HEK293 (cell line): ENCODE data around the gene FBXL15.

Experiments used
- CTCF ChIA-PET: fragments of 350-600 bp; formaldehyde crosslinking; extraction: SDS; loops from one replicate; lab custom pipeline; 2021; ENCODE audit warnings: antibody characterized with exemption; lab: Yijun Ruan, JAX
- POLR2A ChIA-PET: fragments of 300-600 bp; formaldehyde crosslinking; extraction: SDS; loops from one replicate; lab custom pipeline; 2020; ENCODE audit warnings: antibody characterized with exemption, inconsistent platforms; lab: Yijun Ruan, JAX
- H3K27ac ChIP-seq: fragments of 200-500 bp; sonication (Bioruptor generic); 2 replicates; pipeline ENCODE4 v1.5.1; 2014; ENCODE audit warnings: low read depth, low read length, control low read depth, inconsistent platforms; ENCODE audit errors: extremely low read depth
- H3K36me3 ChIP-seq, 2 experiments: fragments of 200-500 bp in 1 of 2; sonication (Bioruptor generic) in 1 of 2; 1 replicate in 1 of 2; 2 replicates in 1 of 2; pipeline ENCODE4 v1.5.1; 2014 to 2017; ENCODE audit warnings: inconsistent platforms in 2 of 2, low read length in 2 of 2; ENCODE audit not compliant: control insufficient read depth in 2 of 2, insufficient read depth in 1 of 2
- H3K4me1 ChIP-seq: fragments of 200-500 bp; sonication (Bioruptor generic); 2 replicates; pipeline ENCODE4 v1.5.1; 2014; ENCODE audit warnings: mild to moderate bottlenecking, low read length, inconsistent platforms; ENCODE audit not compliant: control insufficient read depth, insufficient read depth
- H3K4me3 ChIP-seq: 2 replicates; pipeline ENCODE4 v1.5.1; 2011; ENCODE audit warnings: low read depth, mild to moderate bottlenecking, control low read depth, low read length, moderate library complexity
- H3K9me3 ChIP-seq: fragments of 200-500 bp; sonication (Bioruptor generic); 2 replicates; pipeline ENCODE4 v1.5.1; 2014; ENCODE audit warnings: low read depth, low read length, inconsistent platforms; ENCODE audit not compliant: control insufficient read depth, insufficient read depth
- EGR2 ChIP-seq: fragments of 450-650 bp; formaldehyde crosslinking; IDR thresholded peaks from 2 replicates; pipeline ENCODE4 v1.5.1; 2016; ENCODE audit warnings: low read depth, missing biosample characterization, missing genetic modification characterization
- ELK4 ChIP-seq: IDR thresholded peaks from 2 replicates; pipeline ENCODE4 v1.6.1; 2011; ENCODE audit warnings: mild to moderate bottlenecking, low read depth, low read length, borderline replicate concordance
- GLI2 ChIP-seq: fragments of 450-650 bp; formaldehyde crosslinking; IDR thresholded peaks from 2 replicates; pipeline ENCODE4; 2017; ENCODE audit warnings: missing biosample characterization, missing genetic modification characterization, low read depth, borderline replicate concordance
- GLIS2 ChIP-seq: fragments of 450-650 bp; formaldehyde crosslinking; IDR thresholded peaks from 2 replicates; pipeline ENCODE4 v1.5.1; 2016; ENCODE audit warnings: missing biosample characterization, missing genetic modification characterization
- HOXA7 ChIP-seq: sonication (generic); formaldehyde crosslinking; IDR thresholded peaks from 2 replicates; pipeline ENCODE4 v1.8.1; 2022; ENCODE audit warnings: missing genetic modification reagents, borderline replicate concordance
- KLF10 ChIP-seq: fragments of 450-650 bp; IDR thresholded peaks from 2 replicates; pipeline ENCODE4 v1.5.1; 2018; ENCODE audit warnings: missing biosample characterization, mild to moderate bottlenecking, missing genetic modification characterization
- KLF17 ChIP-seq: fragments of 450-650 bp; formaldehyde crosslinking; IDR thresholded peaks from 2 replicates; pipeline ENCODE4 v1.5.1; 2016; ENCODE audit warnings: missing biosample characterization, missing genetic modification characterization
- KLF9 ChIP-seq: fragments of 450-650 bp; formaldehyde crosslinking; IDR thresholded peaks from 2 replicates; pipeline ENCODE4 v1.5.1; 2016; ENCODE audit warnings: missing biosample characterization, missing genetic modification characterization, low read depth
- SALL2 ChIP-seq: fragments of 450-650 bp; formaldehyde crosslinking; IDR thresholded peaks from 2 replicates; pipeline ENCODE4 v1.5.0; 2017; ENCODE audit warnings: missing biosample characterization, mild to moderate bottlenecking, missing genetic modification characterization, borderline replicate concordance
- SP2 ChIP-seq: fragments of 450-650 bp; formaldehyde crosslinking; IDR thresholded peaks from 2 replicates; pipeline ENCODE4 v1.5.1; 2016; ENCODE audit warnings: missing biosample characterization, missing genetic modification characterization
- SP3 ChIP-seq: fragments of 450-650 bp; formaldehyde crosslinking; IDR thresholded peaks from 2 replicates; pipeline ENCODE4 v1.5.1; 2016; ENCODE audit warnings: missing biosample characterization, missing genetic modification characterization
- WT1 ChIP-seq: fragments of 450-650 bp; formaldehyde crosslinking; IDR thresholded peaks from 2 replicates; pipeline ENCODE4 v1.5.1; 2016; ENCODE audit warnings: missing biosample characterization, missing genetic modification characterization
- ZBTB10 ChIP-seq: fragments of 450-650 bp; formaldehyde crosslinking; IDR thresholded peaks from 2 replicates; pipeline ENCODE4 v1.5.1; 2016; ENCODE audit warnings: missing biosample characterization, missing genetic modification characterization
- ZBTB11 ChIP-seq: fragments of 450-650 bp; formaldehyde crosslinking; conservative IDR thresholded peaks from 2 replicates; pipeline ENCODE4 v1.5.1; 2016; ENCODE audit warnings: low read depth, missing biosample characterization, missing genetic modification characterization
- ZBTB17 ChIP-seq: fragments of 450-650 bp; formaldehyde crosslinking; IDR thresholded peaks from 2 replicates; pipeline ENCODE4 v1.5.1; 2016; ENCODE audit warnings: missing biosample characterization, missing genetic modification characterization
- ZNF132 ChIP-seq: fragments of 450-650 bp; formaldehyde crosslinking; IDR thresholded peaks from 2 replicates; pipeline ENCODE4 v1.5.1; 2017; ENCODE audit warnings: missing biosample characterization, missing genetic modification characterization, borderline replicate concordance
- ZNF2 ChIP-seq: fragments of 450-650 bp; formaldehyde crosslinking; IDR thresholded peaks from 2 replicates; pipeline ENCODE4 v1.5.1; 2016; ENCODE audit warnings: missing biosample characterization, missing genetic modification characterization
- ZNF335 ChIP-seq: fragments of 450-650 bp; formaldehyde crosslinking; conservative IDR thresholded peaks from 2 replicates; pipeline ENCODE4 v1.5.1; 2016; ENCODE audit warnings: missing biosample characterization, missing genetic modification characterization
- ZNF341 ChIP-seq: fragments of 450-650 bp; formaldehyde crosslinking; IDR thresholded peaks from 2 replicates; pipeline ENCODE4; 2016; ENCODE audit warnings: low read depth, missing biosample characterization, missing genetic modification characterization
- ZNF548 ChIP-seq: fragments of 450-650 bp; formaldehyde crosslinking; IDR thresholded peaks from 2 replicates; pipeline ENCODE4 v1.5.1; 2016; ENCODE audit warnings: missing biosample characterization, missing genetic modification characterization
- ZNF596 ChIP-seq: fragments of 450-650 bp; IDR thresholded peaks from 2 replicates; pipeline ENCODE4 v1.5.0; 2018; ENCODE audit warnings: missing biosample characterization, mild to moderate bottlenecking, missing genetic modification characterization, moderate library complexity
- ZNF664 ChIP-seq: fragments of 450-650 bp; formaldehyde crosslinking; IDR thresholded peaks from 2 replicates; pipeline ENCODE4 v1.5.1; 2016; ENCODE audit warnings: missing biosample characterization, missing genetic modification characterization
- ZNF704 ChIP-seq: fragments of 450-650 bp; formaldehyde crosslinking; IDR thresholded peaks from 2 replicates; pipeline ENCODE4 v1.5.1; 2016; ENCODE audit warnings: missing biosample characterization, missing genetic modification characterization
- ZNF76 ChIP-seq: fragments of 450-650 bp; formaldehyde crosslinking; IDR thresholded peaks from 2 replicates; pipeline ENCODE4; 2016; ENCODE audit warnings: low read depth, missing biosample characterization, missing genetic modification characterization, borderline replicate concordance
- TF ChIP-seq, protein P1 (sequence below): fragments of 450-650 bp; formaldehyde crosslinking; IDR thresholded peaks from 2 replicates; pipeline ENCODE4 v1.5.1; 2016; ENCODE audit warnings: missing biosample characterization, missing genetic modification characterization

The FBXL15 gene

DNA sequence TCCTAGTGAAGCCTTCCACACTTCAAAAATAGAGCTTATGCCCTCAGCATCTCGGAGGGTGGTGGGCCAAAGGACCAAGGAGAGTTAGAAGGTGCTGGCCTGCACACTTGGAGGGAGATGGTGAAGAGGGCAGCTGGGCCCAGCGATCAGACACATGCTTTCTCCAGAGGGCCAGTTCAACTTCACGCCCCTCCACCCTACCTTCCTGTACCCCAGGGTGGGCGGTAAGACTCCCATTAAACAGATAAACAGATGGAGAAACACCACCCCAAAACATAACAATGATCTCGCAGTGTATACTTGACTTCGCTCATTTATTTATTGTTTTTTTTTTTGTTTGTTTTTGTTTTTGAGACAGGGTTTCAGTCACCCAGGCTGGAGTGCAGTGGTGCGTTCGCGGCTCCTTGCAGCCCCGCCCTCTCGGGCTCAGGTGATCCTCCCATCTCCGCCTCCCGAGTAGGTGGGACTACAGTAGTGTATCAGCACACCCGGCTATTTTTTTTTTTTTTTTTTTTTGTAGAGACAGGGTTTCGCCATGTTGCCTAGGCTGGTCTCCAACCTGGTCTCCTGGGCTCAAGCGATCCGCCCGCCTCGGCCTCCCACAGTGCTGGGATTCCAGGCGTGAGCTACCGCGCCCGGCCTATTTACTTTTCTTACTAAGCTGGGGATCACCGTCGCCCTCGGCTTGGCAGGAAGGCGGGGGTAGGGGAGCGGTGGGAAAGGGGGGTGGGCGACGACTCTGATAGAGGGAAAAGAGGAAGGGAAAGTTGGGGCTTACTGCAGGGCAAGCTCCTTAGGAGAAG lies 28.9 kb downstream of the FBXL15 start (continued):
- TF ChIP-seq, protein P1, sequence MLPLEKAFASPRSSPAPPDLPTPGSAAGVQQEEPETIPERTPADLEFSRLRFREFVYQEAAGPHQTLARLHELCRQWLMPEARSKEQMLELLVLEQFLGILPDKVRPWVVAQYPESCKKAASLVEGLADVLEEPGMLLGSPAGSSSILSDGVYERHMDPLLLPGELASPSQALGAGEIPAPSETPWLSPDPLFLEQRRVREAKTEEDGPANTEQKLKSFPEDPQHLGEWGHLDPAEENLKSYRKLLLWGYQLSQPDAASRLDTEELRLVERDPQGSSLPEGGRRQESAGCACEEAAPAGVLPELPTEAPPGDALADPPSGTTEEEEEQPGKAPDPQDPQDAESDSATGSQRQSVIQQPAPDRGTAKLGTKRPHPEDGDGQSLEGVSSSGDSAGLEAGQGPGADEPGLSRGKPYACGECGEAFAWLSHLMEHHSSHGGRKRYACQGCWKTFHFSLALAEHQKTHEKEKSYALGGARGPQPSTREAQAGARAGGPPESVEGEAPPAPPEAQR (tag by site-specific recombination), result no peak
- TF ChIP-seq ZNF548 (tag by site-specific recombination) (no peak), SP3 (tag by site-specific recombination) (peak; percentile 92), KLF17 (tag by site-specific recombination) (no peak), ZBTB17 (tag by site-specific recombination) (0 out of 2 replicates have a peak, but pooled peaks have one; percentile 30), ZNF664 (tag by site-specific recombination) (no peak), ZNF596 (tag by site-specific recombination) (no peak), ZNF335 (peak; percentile 68; the same call in 1 of the 2 replicates), EGR2 (tag by site-specific recombination) (peak; percentile 75), KLF9 (tag by site-specific recombination) (peak; percentile 52; the same call in 1 of the 2 replicates), SP2 (peak; percentile 82), WT1 (tag by site-specific recombination) (peak; percentile 10; the same call in 1 of the 2 replicates), GLIS2 (tag by site-specific recombination) (0 out of 2 replicates have a peak, but pooled peaks have one; percentile 26), SALL2 (tag by site-specific recombination) (no peak)

GRCh38 chr10:102450124-102450373 lies 29.4 kb downstream of the FBXL15 start:
- peak overlapping the region; percentile 97 for H3K27ac ChIP-seq
- no peaks in the 10 kb centered on the region for H3K9me3 ChIP-seq
- ChIA-PET CTCF (interaction anchor here (0.6 to 2.2 kb wide), 4 partner anchors 27 to 56 kb away, joined by 4 to 16 read pairs (median 5); no protein-coding TSS in a partner anchor), POLR2A (interaction anchor here (0.7 to 5.3 kb wide), 11 partner anchors 10 to 250 kb away, joined by 4 to 60 read pairs (median 8); partner anchors contain the start of genes CUEDC2 and FBXL15)
- H3K4me3 ChIP-seq, result peak overlapping the region; percentile 73
- H3K36me3 ChIP-seq, result peaks cover 14 to 25% of the 10 kb centered on the region in 2 experiments; a peak in 2 of 3 replicates
- peaks cover 5% of the 10 kb centered on the region for H3K4me1 ChIP-seq
- TF ChIP-seq ZNF341 (tag by site-specific recombination), result peak; percentile 69
- no peak for TF ChIP-seq KLF10 (tag by site-specific recombination)
- TF ChIP-seq HOXA7 (CRISPR knock-in tag), result no peak
- TF ChIP-seq ELK4, result no peak
- 0 out of 2 replicates have a peak, but pooled peaks have one; percentile 9 for TF ChIP-seq ZNF704 (tag by site-specific recombination)
- TF ChIP-seq ZBTB11 (tag by site-specific recombination), result 0 out of 2 replicates have a peak, but pooled peaks have one; percentile 11
- TF ChIP-seq ZBTB10 (tag by site-specific recombination), result no peak; the same call in 1 of the 2 replicates
- TF ChIP-seq GLI2 (tag by site-specific recombination), result no peak
- peak; percentile 21; the same call in 1 of the 2 replicates for TF ChIP-seq ZNF2 (tag by site-specific recombination)
- no peak for TF ChIP-seq ZNF132 (tag by site-specific recombination)
- peak; percentile 44; the same call in 1 of the 2 replicates for TF ChIP-seq ZNF76 (tag by site-specific recombination)
